Mesothelial cell of epicardium (in vitro differentiated cells): Measurements from ENCODE around the gene GOLPH3. TPM values are rescaled to one million over a fixed set of nuclear protein-coding genes. Genes with fewer than 3 reads are reported as not detected.
A peak's percentile ranks its signal among the peaks of the same experiment; 100 is the strongest.

ENCODE experiments used
- DNase-seq, 2 experiments: peaks; one replicate each; pipeline ENCODE4 v3.0.0; 2021; ENCODE audit warnings: low spot score in 2 of 2; ENCODE audit not compliant: unreplicated experiment in 2 of 2
- H3K27ac Mint-ChIP-seq: 2 replicates; pipeline ENCODE4 v1.8.0; 2021; ENCODE audit warnings: mixed read lengths
- H3K27me3 Mint-ChIP-seq: 2 replicates; pipeline ENCODE4 v1.8.0; 2021; ENCODE audit warnings: low read depth, mixed read lengths
- H3K36me3 Mint-ChIP-seq: 2 replicates; pipeline ENCODE4 v1.8.0; 2021; ENCODE audit warnings: mixed read lengths
- H3K4me1 Mint-ChIP-seq: 2 replicates; pipeline ENCODE4 v1.8.0; 2021; ENCODE audit warnings: mixed read lengths
- H3K4me3 Mint-ChIP-seq: 2 replicates; pipeline ENCODE4 v1.8.0; 2021; ENCODE audit warnings: mild to moderate bottlenecking, moderate library complexity, mixed read lengths
- H3K9me3 Mint-ChIP-seq: 2 replicates; pipeline ENCODE4 v1.8.0; 2021; ENCODE audit warnings: mixed read lengths
- total RNA-seq: library from RNA; stranded (reverse); gene quantifications from 3 replicates; pipeline ENCODE4 v1.2.1, GENCODE V29; 2021
- TF ChIP-seq, protein P1 (sequence below): fragments of 200-600 bp; sonication (generic); IDR thresholded peaks from one replicate; pipeline ENCODE4 v1.5.0; 2021; ENCODE audit warnings: antibody characterized with exemption; ENCODE audit not compliant: unreplicated experiment

Gene GOLPH3
- total RNA-seq, 1 donor from 2014 or later: 73.7 TPM

DNA sequence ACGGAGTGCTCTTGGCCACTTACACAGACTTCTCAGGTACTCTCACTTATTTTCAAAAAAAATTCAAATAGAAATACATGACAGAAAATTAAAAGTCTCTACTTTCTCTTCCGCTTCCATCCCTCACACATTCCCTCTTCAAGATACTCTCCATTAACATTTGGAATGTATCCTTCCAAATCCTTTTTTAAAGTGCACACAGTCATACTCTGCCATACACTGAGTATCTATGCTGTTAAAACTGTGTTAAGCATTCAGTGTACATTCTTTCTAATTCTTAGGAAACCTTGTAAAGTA is 15.5 kb downstream of the GOLPH3 start:
- H3K9me3 Mint-ChIP-seq: no peaks in the 10 kb centered on the region
- no peak for DNase-seq
- no peak overlapping the region for H3K27ac Mint-ChIP-seq
- peaks cover 8% of the 10 kb centered on the region for H3K36me3 Mint-ChIP-seq
- no peaks in the 10 kb centered on the region for H3K27me3 Mint-ChIP-seq
- no peak overlapping the region for H3K4me3 Mint-ChIP-seq
- peaks cover 4% of the 10 kb centered on the region for H3K4me1 Mint-ChIP-seq
- TF ChIP-seq, protein P1, sequence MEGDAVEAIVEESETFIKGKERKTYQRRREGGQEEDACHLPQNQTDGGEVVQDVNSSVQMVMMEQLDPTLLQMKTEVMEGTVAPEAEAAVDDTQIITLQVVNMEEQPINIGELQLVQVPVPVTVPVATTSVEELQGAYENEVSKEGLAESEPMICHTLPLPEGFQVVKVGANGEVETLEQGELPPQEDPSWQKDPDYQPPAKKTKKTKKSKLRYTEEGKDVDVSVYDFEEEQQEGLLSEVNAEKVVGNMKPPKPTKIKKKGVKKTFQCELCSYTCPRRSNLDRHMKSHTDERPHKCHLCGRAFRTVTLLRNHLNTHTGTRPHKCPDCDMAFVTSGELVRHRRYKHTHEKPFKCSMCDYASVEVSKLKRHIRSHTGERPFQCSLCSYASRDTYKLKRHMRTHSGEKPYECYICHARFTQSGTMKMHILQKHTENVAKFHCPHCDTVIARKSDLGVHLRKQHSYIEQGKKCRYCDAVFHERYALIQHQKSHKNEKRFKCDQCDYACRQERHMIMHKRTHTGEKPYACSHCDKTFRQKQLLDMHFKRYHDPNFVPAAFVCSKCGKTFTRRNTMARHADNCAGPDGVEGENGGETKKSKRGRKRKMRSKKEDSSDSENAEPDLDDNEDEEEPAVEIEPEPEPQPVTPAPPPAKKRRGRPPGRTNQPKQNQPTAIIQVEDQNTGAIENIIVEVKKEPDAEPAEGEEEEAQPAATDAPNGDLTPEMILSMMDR: no peak

DNA sequence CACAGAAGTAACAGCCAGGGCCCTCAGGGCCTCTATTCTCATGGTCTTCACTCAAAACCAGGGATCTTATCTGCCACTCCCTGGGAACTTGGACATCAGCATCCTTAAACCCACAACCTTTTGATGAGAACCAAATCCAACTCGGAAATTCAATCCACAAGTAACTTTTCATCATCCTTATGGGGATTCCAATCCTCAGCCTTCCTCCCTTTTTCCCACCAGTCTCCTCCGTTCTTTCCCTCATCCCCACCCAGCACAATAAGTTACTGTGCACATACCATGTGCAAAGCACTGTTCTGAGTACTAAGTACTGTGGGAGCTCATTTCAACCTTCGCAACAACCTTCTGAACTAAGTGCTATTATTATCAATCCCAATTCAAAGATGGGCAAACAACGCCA is 17.0 kb downstream of the GOLPH3 start:
- no peak for DNase-seq
- peaks cover 6% of the 10 kb centered on the region for H3K4me1 Mint-ChIP-seq
- no peaks in the 10 kb centered on the region for H3K27me3 Mint-ChIP-seq
- peaks cover 8% of the 10 kb centered on the region for H3K36me3 Mint-ChIP-seq
- H3K4me3 Mint-ChIP-seq: no peak overlapping the region
- H3K27ac Mint-ChIP-seq: no peak overlapping the region
- TF ChIP-seq, protein P1: no peak
- no peaks in the 10 kb centered on the region for H3K9me3 Mint-ChIP-seq

DNA sequence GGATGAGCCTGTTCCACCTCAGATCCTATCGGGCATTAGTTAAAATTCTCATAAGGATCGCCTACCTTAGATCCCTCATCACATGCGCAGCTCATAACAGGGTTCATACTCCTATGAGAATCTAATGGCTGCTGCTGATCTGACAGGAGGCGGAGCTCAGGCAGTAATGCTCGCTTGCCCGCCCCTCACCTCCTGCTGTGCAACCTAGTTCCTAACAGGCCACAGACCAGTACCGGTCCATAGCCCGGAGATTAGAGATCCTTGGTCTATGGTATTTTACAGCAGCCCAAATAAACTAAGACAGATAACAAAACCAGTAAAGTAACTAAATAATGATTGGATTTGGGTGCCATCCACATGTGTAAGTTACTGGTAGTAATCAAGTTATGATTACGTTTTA is 17.5 kb downstream of the GOLPH3 start:
- peaks cover 10% of the 10 kb centered on the region for H3K36me3 Mint-ChIP-seq

GRCh38 chr5:32155211-32155610 is 18.9 kb downstream of the GOLPH3 start:
- peaks cover 3% of the 10 kb centered on the region for H3K36me3 Mint-ChIP-seq
- no peak overlapping the region for H3K4me3 Mint-ChIP-seq
- H3K4me1 Mint-ChIP-seq: peaks cover 6% of the 10 kb centered on the region
- H3K9me3 Mint-ChIP-seq: peaks cover 3% of the 10 kb centered on the region
- TF ChIP-seq, protein P1: no peak
- DNase-seq: no peak
- no peak overlapping the region for H3K27ac Mint-ChIP-seq
- no peaks in the 10 kb centered on the region for H3K27me3 Mint-ChIP-seq

More for the DNA sequence above, 17.5 kb downstream of the GOLPH3 start:
- Mint-ChIP-seq H3K4me1 (peaks cover 6% of the 10 kb centered on the region), H3K27ac (no peak overlapping the region), H3K4me3 (no peak overlapping the region), H3K9me3 (peaks cover 2% of the 10 kb centered on the region), H3K27me3 (no peaks in the 10 kb centered on the region)
- TF ChIP-seq, protein P1: no peak
- DNase-seq: no peak

- TF ChIP-seq, protein P1: no peak
- Mint-ChIP-seq H3K36me3 (peaks cover 3% of the 10 kb centered on the region), H3K4me1 (peaks cover 9% of the 10 kb centered on the region), H3K27ac (peak overlapping the region; percentile 77), H3K4me3 (no peak overlapping the region), H3K27me3 (no peaks in the 10 kb centered on the region), H3K9me3 (peaks cover 3% of the 10 kb centered on the region)
- no peak for DNase-seq
These were observed 20.4 kb downstream of the GOLPH3 start for GRCh38 chr5:32153723-32154122.

GRCh38 chr5:32151198-32151597 is 22.9 kb downstream of the GOLPH3 start:
- TF ChIP-seq, protein P1: no peak
- Mint-ChIP-seq H3K4me1 (peaks cover 17% of the 10 kb centered on the region), H3K4me3 (no peak overlapping the region), H3K27me3 (no peaks in the 10 kb centered on the region), H3K36me3 (peaks cover 3% of the 10 kb centered on the region), H3K9me3 (peaks cover 3% of the 10 kb centered on the region), H3K27ac (no peak overlapping the region)
- no peak for DNase-seq
